DMS53 (cell line): ENCODE results near the gene OTUB2.

Experiments used
- DNase-seq: peaks from one replicate; lab custom pipeline; 2025; lab: John Stamatoyannopoulos, UW

Gene OTUB2

DNA sequence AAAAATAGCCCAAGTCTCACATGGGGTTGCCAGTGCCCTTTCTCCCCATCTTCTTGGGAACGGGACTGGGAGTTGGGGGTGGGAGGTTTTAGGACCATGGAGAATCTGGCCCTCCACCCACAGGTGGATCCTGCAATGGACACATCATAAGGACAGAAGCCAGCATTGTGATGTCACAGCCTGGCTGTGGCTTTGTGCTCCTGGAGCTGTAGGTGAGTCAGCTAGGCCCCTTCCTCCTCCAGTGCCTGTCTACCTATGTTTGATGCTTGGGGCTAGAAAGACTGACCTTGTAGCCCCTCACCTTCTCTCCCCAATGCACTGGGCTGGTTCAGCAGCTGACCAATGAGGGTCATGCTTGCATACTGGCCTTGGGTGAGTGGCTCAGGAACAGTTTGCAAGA lies 29.1 kb upstream of the OTUB2 start, which contains the start of gene CCDC197:
Gene CCDC197, plus strand, starts transcription at position 220 of the 400 bp plus-strand sequence. CDS start 831 bp downstream, outside the sequence.
- DNase-seq: peak; percentile 4

DNA sequence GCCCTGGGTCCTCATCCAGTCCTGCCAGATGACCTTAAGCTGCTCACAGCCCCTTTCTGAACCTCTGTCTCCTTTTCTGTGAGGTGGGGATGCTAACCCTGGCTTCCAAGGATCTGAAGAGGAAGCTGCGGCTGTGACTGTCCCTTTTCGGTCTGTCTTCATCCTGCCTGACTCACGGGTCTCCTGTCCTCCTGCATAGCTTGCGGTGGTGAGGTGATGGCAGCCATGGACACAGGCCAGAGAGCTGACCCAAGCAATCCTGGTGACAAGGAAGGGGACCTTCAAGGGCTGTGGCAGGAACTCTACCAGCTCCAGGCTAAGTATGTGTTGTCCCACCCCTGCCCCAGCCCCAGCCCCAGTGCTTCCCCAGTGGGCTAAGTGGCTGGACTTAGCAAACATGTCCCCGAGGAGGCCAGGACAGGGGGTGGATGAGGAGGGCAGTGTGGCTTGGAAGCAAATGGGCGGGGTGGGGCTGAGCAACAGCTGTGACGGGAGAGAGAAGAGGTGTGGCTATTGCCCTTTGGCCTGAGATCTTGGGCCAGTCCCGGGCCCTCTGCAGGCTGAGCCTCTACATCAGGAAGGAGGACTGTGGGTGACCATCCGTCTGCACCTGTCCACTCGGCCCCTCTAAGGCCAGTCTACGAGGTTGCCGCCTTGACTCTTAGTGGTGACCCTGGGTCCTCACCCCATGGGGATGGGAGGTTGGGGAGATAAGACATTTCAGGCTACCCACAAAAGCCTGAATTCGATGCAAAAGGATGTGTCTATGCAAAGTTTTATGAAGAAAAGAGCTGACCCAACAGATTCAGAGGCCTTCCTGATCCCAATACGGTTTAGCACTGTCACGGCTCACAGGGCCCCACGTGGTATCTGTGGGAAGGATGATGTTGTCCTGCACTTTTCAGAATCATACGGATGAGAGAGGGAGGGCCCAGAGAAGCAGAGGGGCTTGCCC lies 27.9 kb upstream of the OTUB2 start:
- DNase-seq: no peak

DNA sequence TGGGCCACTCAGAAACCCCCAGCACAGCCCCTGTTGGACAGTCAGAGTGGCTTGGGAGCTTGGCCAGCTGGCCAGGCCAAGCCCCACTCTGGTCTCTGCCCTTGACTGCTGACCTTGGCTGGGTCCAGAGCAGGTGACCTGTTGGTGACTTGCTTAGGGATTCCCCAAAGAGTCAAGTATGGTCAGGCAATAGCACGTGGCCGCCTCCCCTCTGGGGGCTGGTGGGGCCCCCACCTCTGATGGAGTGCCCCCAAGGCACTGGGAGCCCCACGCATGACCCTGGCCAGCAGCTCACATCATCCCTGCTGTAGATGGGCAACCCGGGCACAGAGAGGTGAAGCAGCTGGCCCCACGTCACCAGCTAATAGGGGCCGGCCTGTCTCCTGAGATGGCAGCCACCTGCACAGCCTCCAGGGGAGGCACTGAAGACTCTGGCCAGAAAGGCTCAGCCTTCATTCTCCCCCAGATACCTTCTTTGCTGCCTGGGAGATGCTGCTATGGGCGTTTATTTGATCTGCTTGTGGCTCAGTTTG lies 27.2 kb upstream of the OTUB2 start:
- no peak for DNase-seq

DNA sequence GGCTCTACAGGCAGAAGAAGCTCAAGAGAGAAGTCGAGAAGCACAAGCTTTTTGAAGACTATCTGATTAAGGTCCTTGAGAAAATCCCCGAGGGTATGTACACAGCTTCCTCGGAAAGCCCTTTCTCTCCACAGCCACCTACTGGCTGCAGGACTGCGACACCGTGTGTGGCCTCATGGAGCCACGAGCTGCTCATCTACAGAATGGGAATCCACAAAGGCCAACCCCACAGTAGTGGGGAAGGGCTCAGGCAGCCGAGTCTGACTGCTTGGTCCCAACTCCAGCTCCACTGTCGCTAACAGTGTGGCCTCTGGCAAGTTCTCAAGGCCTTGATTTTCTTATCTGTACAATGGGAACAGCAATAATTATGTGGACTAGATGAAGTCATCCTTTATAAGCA lies 26.6 kb upstream of the OTUB2 start:
- no peak for DNase-seq

DNA sequence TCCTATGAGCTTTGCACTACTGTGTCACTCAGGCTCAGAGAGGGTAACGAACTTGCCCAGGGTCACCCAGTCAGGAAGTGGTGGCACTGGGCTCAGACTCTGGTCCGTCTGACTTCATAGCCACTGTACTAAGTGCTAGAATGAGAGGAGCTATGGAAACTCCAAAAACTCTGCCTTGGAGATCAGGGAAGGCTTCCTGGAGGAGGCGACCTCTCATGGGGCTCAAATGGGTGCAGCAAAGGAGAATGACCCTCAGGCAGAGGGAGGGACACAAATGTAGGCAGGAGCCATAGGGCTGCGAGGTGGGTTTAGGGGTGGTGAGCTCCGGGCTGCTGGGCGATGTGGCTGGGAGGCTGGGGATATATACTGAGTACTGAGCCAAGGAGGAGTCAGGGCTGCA lies 25.9 kb upstream of the OTUB2 start:
- DNase-seq: no peak

DNA sequence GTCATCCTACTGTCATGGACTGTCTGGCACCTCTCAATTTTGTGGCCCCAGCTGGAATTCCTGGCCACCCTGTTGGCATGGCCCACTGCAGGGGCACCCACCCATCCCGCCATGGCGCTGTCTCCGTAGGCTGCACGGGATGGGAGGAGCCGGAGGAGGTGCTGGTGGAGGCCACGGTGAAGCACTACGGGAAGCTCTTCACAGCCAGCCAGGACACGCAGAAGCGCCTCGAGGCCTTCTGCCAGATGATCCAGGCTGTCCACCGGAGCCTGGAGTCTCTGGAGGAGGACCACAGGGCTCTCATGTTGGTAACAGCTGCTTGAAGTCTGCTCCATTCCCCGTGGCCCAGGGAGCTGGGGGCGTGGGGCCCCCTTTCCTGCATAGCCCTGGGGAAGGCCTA lies 25.1 kb upstream of the OTUB2 start:
- DNase-seq: peak; percentile 14

DNA sequence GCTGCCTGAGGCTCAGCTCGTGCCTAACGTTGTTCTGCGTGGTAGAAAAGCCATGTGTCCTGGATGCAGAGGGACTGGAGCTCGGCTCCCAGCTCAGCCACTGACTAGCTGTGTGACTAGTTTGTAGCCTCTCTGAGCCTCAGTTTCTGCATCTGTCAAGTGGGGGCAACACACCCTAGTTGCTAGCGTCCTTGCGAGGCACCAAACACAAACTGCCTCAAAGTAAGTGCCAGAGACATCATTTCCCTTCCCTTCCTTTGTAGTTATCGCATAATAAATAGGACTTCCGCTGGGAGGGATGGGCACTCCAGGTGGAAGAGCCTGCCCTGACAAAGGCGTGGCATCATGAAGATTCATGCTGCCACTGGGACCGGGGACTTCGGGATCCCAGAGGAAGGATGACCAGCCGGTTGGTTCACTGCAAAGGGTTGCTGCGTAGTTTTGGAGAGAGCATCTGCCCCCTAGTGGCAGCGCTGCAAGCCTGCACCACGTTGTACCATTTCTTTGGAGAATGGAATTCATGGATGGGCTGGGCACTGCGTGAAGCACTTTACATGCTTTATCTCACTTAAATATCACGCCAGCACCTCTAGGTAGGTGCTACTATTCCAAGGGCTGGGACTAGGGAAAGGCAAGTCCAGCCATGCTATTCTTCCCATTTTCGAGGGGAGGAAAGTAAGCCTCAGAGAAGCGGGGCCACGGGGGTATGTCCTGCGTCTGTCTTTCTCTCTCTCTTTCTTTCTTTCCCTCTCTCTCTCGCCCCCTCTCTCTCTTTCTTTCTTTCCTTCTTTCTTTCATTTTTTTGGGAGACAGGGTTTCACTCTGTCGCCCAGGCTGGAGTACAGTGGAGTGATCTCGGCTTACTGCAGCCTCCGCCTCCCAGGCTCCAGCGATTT lies 24.4 kb upstream of the OTUB2 start:
- peak; percentile 82 for DNase-seq

DNA sequence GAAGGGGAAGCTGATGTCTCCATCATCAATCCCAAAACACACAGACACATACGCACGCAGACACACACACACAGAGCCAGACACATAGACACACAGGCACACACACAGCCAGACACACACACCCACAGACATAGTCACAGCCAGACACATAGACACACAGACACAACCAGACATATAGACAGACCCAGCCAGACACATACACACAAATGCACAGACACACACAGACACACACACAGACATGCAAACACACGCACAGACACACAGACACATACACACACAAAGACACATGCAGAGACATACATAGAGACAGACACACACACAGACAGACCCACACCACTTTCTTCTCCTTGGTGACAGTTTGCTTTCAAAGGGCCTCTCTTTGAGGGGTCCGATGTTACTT lies 22.7 kb upstream of the OTUB2 start:
- DNase-seq: no peak

DNA sequence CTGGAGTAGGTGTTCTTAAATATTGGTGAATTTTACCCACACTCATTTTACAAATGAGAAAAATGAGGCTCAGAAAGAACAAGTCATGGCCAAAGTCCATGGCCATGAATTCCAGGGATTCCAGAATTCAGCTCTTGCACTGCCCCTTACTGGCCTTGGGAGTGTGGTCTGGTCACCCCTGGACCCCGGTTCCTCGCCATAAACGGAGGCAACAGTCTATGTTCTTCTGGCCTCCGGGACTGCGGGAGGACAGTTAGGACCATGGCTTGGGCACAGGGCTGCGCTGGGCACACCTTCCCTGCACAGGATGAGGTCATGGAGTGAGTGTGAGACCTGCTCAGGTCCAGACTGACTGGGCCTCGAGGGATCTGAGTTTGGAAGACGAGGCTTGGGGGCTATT lies 22.1 kb upstream of the OTUB2 start:
- DNase-seq: no peak

DNA sequence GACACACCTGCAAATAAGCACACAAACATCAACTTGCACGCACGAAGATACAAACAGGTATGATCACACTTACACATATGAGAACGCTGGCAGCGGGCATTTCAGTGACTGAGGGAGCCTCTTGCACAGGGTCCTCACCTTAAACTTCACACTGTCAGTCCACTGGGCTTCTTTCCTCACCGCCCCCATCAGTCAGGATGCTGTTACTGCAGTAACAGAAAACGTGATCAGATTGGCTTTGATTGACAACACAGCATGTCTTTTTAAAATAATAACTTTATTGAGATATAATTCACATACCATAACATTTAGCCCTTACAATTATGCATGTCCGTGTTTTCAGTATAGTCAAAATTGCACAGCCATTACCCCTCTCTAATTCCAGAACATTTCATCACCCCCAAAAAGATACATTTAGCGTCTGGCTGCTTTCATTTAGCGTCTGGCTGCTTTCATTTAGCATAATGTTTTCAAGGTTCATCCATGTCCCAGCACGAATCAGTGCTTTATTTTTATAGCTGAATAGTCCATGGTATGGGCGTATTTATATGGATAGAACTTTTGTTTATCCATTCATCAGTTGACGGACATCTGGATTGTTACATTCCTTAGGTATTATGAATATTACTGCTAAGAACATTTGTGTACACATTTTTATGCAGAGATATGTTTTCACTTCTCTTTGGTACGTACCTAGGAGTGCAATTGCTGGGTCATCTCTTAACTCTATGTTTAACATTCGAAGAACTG lies 20.6 kb upstream of the OTUB2 start:
- peak; percentile 29 for DNase-seq

DNA sequence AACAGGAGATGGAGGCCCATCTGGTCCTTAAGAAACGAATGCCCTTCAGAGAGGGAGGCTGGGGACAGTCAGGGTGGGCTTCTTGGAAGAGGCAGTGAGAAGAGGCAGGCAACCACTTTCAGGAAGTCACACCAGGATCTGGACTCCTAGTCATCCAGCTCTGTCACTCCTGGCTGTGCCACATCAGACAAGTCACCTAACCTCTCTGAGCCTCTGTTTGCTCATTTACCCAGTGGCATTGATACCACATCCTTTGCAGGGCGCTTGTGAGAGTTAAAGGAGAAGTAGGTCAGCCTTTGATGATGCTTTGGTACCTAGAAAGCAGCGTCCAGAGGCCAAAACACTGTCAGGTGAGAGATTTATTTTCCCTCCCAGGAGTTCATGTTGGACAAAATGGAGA lies 17.9 kb upstream of the OTUB2 start:
- no peak for DNase-seq

DNA sequence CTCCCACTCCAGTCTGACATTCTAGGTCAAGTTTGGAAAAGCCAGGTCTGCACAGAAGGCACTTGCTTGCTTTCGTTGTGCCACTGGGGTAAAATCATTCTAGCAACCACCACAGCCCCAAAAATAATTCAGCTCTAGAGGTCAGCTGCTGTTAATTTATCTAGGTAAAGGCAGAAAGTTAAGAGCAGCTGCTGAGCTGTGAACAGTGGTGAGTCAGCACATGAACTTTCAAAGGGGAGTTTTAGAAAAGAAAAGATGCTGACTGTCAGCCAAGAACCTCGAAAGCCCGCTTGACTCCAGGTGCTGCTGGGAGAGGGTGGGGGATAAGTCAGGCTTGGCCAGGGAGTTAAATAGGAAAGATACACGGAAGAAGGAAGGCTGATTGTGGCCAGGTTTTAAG lies 16.4 kb upstream of the OTUB2 start:
- peak; percentile 4 for DNase-seq

DNA sequence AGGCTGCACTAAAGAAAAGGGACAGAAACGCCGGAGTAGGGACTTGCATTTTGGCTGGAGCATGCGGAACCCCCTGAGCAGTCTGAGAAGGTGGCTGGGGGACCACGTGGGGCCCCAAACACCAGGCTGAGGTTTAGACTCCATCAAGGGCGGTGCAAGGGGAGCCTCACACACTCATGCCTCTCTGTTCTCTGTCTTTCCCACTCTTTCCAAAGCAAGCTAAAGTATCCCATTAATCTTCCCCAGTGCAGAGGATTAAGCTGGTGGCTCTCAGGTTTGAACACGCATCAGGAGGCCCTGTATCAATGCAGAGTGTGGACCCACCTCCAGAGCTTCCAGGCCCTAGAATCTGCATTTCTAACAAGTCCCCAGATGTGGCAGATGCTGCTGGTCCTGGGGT lies 15.5 kb upstream of the OTUB2 start:
- no peak for DNase-seq

DNA sequence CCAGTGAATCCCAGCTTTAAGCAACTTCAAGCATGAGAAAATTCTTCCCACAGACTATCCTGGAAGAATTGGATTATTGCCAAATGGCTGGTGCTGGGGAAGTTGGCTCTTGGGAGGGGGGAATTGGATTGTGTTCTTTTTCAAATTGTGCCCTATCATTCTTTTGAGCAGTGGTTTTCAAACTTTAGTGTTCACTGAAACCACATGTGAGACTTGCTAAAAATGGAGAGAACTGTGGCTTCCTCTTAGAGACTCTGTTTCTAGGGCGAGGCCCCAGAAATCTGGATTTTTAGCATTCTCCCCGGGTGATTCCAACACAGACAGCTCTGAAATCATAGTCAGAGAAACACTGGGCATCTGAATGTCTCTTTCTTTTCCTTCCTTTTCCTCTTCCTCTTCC lies 14.3 kb upstream of the OTUB2 start:
- peak; percentile 6 for DNase-seq

DNA sequence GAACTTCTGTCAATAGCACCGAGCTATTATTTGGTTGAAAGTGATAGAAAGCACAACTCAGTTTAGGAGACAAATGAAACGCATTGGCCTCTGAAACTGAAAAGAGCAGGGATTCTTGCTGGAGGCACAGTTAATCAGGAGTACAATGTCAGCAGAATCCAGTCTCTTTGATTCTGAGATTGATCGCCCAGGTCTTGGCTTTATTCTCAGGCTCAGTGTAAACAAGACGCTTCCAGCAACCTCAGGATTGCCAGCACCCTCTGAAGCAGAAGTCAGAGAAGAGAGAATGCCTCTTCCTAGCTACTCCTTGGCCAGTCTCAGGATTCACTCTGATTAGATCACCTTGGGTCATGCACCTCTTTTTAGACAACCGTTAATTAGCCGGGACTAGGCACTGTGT lies 11.8 kb upstream of the OTUB2 start:
- DNase-seq: no peak

DNA sequence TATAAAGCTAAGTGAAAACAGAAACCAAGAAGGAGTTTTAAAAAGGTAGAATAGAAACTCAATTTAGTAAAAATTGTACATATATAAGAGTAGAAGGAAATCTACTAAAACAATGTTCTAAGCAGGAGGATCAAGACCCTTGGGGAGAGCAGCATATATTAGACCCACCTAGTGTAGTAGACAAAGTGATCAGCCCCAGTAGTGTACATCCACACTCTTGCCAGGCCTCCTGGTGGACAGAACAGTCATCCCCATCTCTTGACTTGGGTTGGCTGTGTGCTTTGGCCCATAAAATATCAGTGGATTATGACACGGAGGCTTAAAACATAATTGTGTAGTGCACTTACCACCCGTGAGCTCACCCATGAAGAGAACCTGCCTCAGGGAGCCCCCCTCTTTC lies 10.9 kb upstream of the OTUB2 start:
- no peak for DNase-seq

DNA sequence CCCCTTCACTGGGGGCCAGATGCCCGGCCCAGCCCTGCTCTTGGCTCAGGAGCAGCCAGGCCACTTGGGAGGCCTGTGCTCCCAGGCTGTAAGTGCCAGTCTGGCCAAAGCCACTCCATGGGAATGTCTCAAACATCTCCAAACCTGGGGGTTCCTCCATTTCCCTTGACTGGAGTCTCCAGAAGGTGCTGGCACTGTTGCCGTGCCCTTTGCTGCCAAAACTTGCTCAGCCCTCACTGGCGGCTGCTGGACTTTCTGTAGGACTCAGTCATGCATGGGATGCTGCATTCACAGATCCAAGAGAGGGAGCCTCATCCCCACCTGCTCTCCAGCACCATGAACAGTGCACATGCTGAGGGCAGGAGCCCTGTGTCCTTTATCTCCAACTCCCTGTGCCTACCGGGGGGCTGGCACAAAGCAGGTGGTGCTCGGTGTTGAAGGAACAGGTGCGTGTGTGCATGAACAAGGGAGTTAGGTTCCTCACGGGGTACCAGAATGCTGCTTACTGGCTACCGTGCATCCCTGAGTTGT lies 9.6 kb upstream of the OTUB2 start:
- no peak for DNase-seq

DNA sequence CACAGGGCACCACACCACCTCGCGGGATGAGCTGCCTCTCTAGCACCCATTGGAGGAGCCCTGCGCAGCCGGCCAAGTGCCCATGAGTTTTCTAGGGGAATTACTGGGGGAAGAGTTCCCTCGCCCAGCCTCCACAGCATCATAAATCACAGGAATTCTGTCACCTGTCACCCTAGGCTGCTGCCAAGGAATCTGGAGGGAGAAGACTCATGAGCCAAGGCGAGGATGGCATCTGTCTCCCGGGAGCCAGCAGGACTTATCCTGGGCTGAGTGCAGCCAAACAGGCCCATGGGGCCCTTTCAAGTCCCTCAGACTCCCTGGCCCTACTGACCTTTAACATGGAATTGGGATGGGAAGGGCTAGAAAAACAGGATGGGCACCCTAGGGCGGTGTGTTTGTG lies 7.8 kb upstream of the OTUB2 start:
- no peak for DNase-seq

DNA sequence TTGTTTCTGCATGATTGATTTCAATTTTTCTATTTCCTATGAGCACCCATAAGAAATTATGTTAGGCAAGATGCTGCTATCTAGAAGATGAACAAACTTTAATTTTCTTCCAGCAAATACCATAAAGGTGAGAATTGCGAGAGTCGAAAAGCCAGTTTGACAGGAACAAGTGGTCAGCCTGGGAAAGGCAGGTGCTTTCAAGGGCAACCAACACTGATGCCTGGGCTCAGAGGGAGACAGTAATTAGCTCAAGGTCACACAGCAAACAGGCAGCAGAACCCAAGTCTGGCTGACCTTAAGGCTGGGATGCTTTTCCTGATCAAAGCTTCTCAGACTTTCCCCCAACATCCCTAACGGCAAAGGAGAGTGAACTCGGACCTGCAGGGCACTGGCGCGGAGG lies 6.8 kb upstream of the OTUB2 start:
- peak; percentile 45 for DNase-seq

DNA sequence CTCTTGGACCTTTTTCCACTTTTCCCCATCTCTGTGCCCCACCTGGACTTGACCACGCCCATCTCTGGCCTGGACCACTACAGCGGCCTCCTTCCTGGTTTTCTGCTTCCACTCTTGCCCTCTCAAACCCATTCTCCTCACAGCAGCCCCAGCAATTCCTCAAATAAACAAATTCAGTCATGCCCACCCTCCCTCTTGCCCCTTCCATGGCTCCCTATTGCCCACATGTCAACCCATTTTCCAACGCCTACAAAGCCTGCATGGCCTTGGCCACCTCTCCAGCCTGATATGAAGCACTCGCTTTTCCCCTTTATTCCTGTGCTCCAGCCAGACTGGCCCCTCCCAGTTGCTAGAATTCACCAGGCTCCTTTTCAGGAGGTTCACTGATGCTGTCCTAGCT lies 5.9 kb upstream of the OTUB2 start:
- DNase-seq: no peak

DNA sequence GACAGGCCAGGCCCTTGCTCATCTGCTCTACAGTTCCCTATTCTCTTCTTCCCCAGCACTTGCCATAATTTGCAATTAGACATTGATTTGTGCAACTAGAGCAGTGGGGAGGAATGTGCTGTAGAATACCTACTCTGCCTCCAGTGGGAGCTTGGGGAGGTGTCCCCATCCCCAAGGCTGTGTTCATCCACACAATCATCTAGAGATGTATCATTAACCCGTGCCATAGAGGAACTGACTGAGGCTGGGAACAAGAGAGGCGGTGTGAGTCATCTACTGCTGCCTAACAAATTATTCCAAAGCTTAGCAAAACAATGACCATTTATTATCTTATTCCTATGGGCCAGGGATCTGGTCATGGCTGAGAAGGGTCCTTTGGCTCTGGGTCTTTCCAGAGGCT lies 5.1 kb upstream of the OTUB2 start:
- DNase-seq: no peak
